Measurements from ENCODE around the gene TNXB.

GRCh38 chr6:32050562-32050961 is 58.6 kb downstream of the TNXB start:
- TF ChIP-seq ELK1 (IDR thresholded peaks at IDR 0.05; ENCODE audit: borderline replicate concordance, low read depth, low read length) (no peak), CTCF (conservative IDR thresholded peaks at IDR 0.05; ENCODE audit: low read depth, low read length) (no peak), BHLHE40 (IDR thresholded peaks at IDR 0.05; ENCODE audit: low read depth, low read length) (no peak), CEBPB (IDR thresholded peaks at IDR 0.05; ENCODE audit: low read depth, low read length) (no peak), MAFK (IDR thresholded peaks at IDR 0.05; ENCODE audit: low read depth, low read length) (no peak)
